SH-SY5Y (cell line): Measurements from ENCODE around the gene RAB8B.

Source experiments
- GATA2 ChIP-seq: IDR thresholded peaks from 2 replicates; pipeline ENCODE4 v1.6.1; 2011; ENCODE audit warnings: mild to moderate bottlenecking, low read depth, low read length
- GATA3 ChIP-seq: IDR thresholded peaks from 2 replicates; pipeline ENCODE4 v1.6.1; 2011; ENCODE audit warnings: low read depth, mild to moderate bottlenecking, low read length, moderate library complexity

- no peak for TF ChIP-seq GATA3
- TF ChIP-seq GATA2 = no peak
Measured at GRCh38 chr15:63258658-63259057, 69.3 kb downstream of the RAB8B start.
